Fibroblast of gingiva (primary cell): ENCODE measurements around the gene LZIC.

Source experiments
- DNase-seq: peaks from one replicate; pipeline ENCODE4 v3.0.0-alpha.2; 2011; ENCODE audit warnings: low read depth

Gene LZIC

GRCh38 chr1:9886092-9886742, 57.0 kb downstream of the LZIC start:
- DNase-seq: no peak

GRCh38 chr1:9884805-9885204, 58.4 kb downstream of the LZIC start:
- DNase-seq: no peak

DNA sequence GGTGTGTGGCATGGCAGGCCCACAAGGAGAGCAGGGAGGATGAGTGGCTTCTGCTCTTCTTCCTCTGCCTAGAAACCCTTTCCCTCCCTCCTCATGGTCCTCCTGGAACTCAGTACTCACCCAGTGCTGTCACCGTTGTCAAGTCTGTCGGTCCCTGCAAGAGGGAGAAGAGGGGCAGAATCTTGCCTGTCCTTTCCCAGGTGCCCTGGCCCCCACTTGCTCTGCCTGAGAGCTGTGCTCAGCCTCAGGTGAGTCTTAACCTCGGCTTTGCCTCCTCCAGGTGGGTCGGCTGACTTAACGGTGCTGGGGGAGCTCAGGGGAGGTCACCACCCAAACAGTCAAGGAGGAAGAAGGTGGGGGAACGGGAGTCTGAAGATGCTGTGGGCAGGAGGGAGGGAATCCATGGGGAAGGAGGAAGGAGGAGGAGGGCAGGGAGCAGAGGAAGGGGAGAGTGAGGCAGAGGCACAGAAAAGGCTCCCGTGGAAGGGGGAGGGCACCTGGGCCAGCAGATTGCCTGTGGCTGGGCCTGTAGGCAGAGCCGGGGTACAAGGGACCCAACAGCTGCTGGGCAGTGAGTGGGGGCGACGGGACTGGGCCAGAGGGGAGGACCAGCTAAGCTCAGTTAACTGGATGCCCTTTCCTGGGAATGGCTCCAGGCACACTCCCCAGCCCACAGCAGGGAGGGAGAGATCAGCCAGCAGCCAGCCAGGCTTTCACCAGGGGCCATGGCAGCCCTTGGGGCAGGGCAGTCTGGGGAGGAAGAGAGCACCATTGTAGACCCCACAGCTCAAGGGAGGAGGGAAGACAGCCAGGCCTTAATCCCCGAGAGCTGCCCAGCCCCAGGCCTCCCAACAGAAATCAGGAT, 59.4 kb downstream of the LZIC start:
- no peak for DNase-seq

DNA sequence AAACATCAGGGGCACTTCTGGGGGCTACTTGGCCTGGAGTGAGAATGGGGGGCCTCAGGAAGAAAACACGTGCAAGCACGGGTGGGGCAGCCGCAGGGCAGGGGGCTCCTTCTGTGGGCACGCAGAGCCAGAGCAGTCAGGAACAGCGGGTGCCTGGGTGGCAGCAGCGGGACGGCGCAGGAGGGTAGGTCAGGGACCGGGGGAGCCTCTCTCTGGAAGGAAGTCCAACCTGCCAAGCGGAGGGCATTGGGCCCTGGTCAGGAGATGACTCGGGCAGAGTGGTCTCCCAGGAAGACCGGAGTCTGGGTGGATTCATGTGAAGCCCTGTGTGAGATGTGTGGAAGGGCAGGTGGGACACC, 60.3 kb downstream of the LZIC start:
- DNase-seq: no peak

- no peak for DNase-seq
Measured at GRCh38 chr1:9882296-9882944, 60.8 kb downstream of the LZIC start.

DNA sequence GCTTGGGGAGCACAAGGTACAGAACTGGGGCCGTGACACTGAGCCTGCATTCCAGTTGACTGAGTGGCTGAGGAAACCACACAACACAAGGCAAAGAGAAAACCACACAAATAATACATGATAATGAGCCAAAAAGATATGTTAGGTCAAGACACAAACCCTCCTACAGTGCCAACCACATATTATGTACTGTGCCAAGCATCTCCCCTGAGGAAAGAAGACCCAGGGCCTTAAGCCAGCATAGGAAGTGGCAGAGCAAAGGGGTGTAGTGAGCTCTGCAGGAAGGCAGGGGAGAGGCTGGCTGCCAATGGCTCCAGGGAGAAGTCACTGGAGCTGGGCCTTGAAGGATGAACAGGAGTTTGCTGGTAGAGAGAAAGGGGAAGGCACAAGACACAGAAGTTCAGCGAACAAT, 61.3 kb downstream of the LZIC start:
- peak; percentile 63 for DNase-seq
